Panc1 (cell line): ENCODE data around the gene STMN1. TPM values are rescaled to one million over a fixed set of nuclear protein-coding genes. Genes with fewer than 3 reads are reported as not detected.

Experiments
- ATAC-seq: fragments of 200-7000 bp; cut with Tn5 transposase; 2 replicates; pipeline ENCODE4 v1.9.1; 2020; ENCODE audit warnings: mild to moderate bottlenecking, moderate library complexity
- BruUV-seq: library from RNA; stranded (reverse); fragments of 400-500 nt; replicated peaks from 2 replicates; lab custom pipeline; 2021; lab: Mats Ljungman, UMichigan
- CTCF ChIA-PET: fragments of 300-600 bp; sonication (Branson Sonifier 250); formaldehyde crosslinking; loops from one replicate; lab custom pipeline; 2022; ENCODE audit warnings: antibody characterized with exemption; lab: Charles Lee
- POLR2A ChIA-PET: fragments of 300-600 bp; sonication (Branson Sonifier 250); formaldehyde crosslinking; loops from one replicate; lab custom pipeline; 2022; ENCODE audit warnings: antibody characterized with exemption; lab: Charles Lee
- DNase-seq: peaks from one replicate; pipeline ENCODE4 v3.0.0-alpha.2; 2010; ENCODE audit warnings: low read depth, low spot score
- H3K27ac ChIP-seq: 2 replicates; pipeline ENCODE4 v1.5.1; 2011; ENCODE audit warnings: mild to moderate bottlenecking, low read length, inconsistent platforms
- H3K27me3 ChIP-seq: fragments of 200-500 bp; sonication (Bioruptor generic); 2 replicates; pipeline ENCODE4 v1.6.0; 2014; ENCODE audit warnings: low read length, inconsistent platforms; ENCODE audit not compliant: control insufficient read depth, insufficient read depth
- H3K36me3 ChIP-seq: fragments of 200-500 bp; sonication (Bioruptor generic); 2 replicates; pipeline ENCODE4 v1.5.1; 2014; ENCODE audit warnings: inconsistent platforms, mild to moderate bottlenecking, low read length, moderate library complexity; ENCODE audit not compliant: control insufficient read depth, insufficient read depth
- H3K4me1 ChIP-seq: 2 replicates; pipeline ENCODE4 v1.5.1; 2011; ENCODE audit warnings: inconsistent platforms, mild to moderate bottlenecking, low read length, moderate library complexity; ENCODE audit not compliant: control insufficient read depth, insufficient read depth
- H3K4me3 ChIP-seq, 2 experiments: 2 replicates each; pipeline ENCODE4 v1.5.1; 2011 to 2012; ENCODE audit warnings: low read depth in 2 of 2, low read length in 2 of 2, mild to moderate bottlenecking in 2 of 2, inconsistent platforms in 1 of 2, moderate library complexity in 1 of 2
- H3K9me3 ChIP-seq: fragments of 200-500 bp; sonication (Bioruptor generic); 2 replicates; pipeline ENCODE4 v1.5.1; 2014; ENCODE audit warnings: low read depth, mild to moderate bottlenecking, inconsistent platforms, low read length, moderate library complexity; ENCODE audit not compliant: control insufficient read depth, insufficient read depth
- POLR2AphosphoS5 ChIP-seq: IDR thresholded peaks from 2 replicates; pipeline ENCODE4 v1.6.1; 2012; ENCODE audit warnings: mild to moderate bottlenecking, low read depth, low read length, moderate library complexity
- SIN3A ChIP-seq: IDR thresholded peaks from 2 replicates; pipeline ENCODE4 v1.6.1; 2012; ENCODE audit warnings: low read depth, mild to moderate bottlenecking, low read length, moderate library complexity, borderline replicate concordance; ENCODE audit not compliant: insufficient read depth
- TCF7L2 ChIP-seq: IDR thresholded peaks from 2 replicates; pipeline ENCODE4 v1.6.1; 2011; ENCODE audit warnings: mild to moderate bottlenecking, low read depth, low read length, inconsistent platforms
- in situ Hi-C: cut with HindIII; loops from 2 replicates; pipeline ENCODE4 v1.10.0; 2016; ENCODE audit warnings: low sequenced_read_pairs, low pct_unique_long_range_greater_than_20kb
- intact Hi-C: fragments of 100-400 bp; cut with micrococcal nuclease; formaldehyde crosslinking; loops from one replicate; pipeline ENCODE4 v1.10.0; 2022; ENCODE audit not compliant: unreplicated experiment
- total RNA-seq: library from RNA; stranded (reverse); gene quantifications from one replicate; pipeline ENCODE4 v1.2.1, GENCODE V29; 2021; ENCODE audit not compliant: unreplicated experiment
- TF ChIP-seq, protein P1 (sequence below): fragments of 450-650 bp; IDR thresholded peaks from 2 replicates; pipeline ENCODE4 v1.5.1; 2017; ENCODE audit warnings: mild to moderate bottlenecking
- TF ChIP-seq, protein P2 (sequence below), 2 experiments: IDR thresholded peaks; 2 replicates each; pipeline ENCODE4 v1.6.1; 2011 to 2012; ENCODE audit warnings: low read depth in 2 of 2, control low read depth in 1 of 2, low read length in 1 of 2, mild to moderate bottlenecking in 1 of 2, moderate library complexity in 1 of 2; ENCODE audit not compliant: insufficient read depth in 1 of 2

STMN1 gene
- total RNA-seq, 1 experiment from 2014 or later: 316 TPM

DNA sequence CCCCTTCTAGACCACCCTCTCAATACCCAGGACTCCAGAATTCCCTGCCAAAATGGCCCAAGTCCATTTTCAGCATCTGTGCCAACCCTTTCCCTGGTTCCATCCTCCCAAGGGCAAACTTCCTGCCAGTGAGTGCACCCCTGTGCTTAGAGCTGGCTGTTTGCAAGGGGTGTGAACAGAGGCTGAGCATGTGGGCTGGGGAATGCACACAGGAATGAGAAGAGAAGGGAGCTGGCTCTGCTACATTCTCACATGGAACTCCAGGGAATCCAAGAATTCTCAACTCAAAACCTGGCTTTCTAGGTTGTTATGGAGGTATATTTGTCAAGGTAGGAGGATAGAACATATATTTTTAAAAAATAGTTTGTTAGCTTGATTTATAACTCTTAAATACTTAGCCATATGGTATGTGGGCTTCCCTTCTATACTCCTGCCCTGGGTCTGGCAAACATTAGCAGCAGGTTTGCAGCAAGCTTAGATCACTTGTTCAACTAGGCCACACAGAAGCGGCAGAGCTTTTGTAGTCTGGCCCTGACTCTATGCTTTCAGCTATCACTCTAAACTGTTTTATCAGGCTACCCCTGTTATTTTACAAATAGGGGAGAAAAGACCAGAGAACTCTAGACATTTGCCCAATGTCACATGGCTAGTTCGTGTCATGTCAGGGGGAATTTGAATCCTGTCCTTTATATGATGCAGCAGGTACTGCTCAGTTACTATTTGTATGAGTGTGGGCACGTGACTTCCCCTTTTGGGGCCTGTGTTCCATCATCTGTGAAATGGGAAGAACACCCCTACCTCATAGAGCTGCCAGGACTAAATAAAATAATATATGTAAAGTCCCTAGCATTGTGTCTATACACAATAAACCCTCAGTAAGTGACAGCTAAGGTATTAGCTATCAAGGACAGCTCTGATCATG lies 8.1 kb upstream of the STMN1 start:
- Histone ChIP-seq H3K27me3 (no peaks in the 10 kb centered on the region), H3K4me1 (no peaks in the 10 kb centered on the region), H3K4me3 (no peak overlapping the region), H3K27ac (no peak overlapping the region), H3K9me3 (no peaks in the 10 kb centered on the region), H3K36me3 (no peaks in the 10 kb centered on the region)
- in situ Hi-C loops: no loop called here
- CTCF ChIA-PET: interaction anchor here (0.7 kb wide), 1 partner anchor 1408 kb away, joined by 7 read pairs; no protein-coding TSS in a partner anchor
- TF ChIP-seq TCF7L2 (no peak), SIN3A (no peak), POLR2AphosphoS5 (no peak)
- TF ChIP-seq, protein P1, sequence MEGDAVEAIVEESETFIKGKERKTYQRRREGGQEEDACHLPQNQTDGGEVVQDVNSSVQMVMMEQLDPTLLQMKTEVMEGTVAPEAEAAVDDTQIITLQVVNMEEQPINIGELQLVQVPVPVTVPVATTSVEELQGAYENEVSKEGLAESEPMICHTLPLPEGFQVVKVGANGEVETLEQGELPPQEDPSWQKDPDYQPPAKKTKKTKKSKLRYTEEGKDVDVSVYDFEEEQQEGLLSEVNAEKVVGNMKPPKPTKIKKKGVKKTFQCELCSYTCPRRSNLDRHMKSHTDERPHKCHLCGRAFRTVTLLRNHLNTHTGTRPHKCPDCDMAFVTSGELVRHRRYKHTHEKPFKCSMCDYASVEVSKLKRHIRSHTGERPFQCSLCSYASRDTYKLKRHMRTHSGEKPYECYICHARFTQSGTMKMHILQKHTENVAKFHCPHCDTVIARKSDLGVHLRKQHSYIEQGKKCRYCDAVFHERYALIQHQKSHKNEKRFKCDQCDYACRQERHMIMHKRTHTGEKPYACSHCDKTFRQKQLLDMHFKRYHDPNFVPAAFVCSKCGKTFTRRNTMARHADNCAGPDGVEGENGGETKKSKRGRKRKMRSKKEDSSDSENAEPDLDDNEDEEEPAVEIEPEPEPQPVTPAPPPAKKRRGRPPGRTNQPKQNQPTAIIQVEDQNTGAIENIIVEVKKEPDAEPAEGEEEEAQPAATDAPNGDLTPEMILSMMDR: no peak
- TF ChIP-seq, protein P2, sequence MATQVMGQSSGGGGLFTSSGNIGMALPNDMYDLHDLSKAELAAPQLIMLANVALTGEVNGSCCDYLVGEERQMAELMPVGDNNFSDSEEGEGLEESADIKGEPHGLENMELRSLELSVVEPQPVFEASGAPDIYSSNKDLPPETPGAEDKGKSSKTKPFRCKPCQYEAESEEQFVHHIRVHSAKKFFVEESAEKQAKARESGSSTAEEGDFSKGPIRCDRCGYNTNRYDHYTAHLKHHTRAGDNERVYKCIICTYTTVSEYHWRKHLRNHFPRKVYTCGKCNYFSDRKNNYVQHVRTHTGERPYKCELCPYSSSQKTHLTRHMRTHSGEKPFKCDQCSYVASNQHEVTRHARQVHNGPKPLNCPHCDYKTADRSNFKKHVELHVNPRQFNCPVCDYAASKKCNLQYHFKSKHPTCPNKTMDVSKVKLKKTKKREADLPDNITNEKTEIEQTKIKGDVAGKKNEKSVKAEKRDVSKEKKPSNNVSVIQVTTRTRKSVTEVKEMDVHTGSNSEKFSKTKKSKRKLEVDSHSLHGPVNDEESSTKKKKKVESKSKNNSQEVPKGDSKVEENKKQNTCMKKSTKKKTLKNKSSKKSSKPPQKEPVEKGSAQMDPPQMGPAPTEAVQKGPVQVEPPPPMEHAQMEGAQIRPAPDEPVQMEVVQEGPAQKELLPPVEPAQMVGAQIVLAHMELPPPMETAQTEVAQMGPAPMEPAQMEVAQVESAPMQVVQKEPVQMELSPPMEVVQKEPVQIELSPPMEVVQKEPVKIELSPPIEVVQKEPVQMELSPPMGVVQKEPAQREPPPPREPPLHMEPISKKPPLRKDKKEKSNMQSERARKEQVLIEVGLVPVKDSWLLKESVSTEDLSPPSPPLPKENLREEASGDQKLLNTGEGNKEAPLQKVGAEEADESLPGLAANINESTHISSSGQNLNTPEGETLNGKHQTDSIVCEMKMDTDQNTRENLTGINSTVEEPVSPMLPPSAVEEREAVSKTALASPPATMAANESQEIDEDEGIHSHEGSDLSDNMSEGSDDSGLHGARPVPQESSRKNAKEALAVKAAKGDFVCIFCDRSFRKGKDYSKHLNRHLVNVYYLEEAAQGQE (IDR thresholded peaks at IDR 0.05; ENCODE audit: insufficient read depth in 1 of 2, low read depth in 2 of 2, low read length in 1 of 2): no peak
- ATAC-seq (no peak), DNase-seq (no peak)
- intact Hi-C loops: no loop called here
- POLR2A ChIA-PET: interaction anchor here (0.6 kb wide), 1 partner anchor 11 kb away, joined by 6 read pairs; no protein-coding TSS in a partner anchor
- no TSS peak for BruUV-seq

DNA sequence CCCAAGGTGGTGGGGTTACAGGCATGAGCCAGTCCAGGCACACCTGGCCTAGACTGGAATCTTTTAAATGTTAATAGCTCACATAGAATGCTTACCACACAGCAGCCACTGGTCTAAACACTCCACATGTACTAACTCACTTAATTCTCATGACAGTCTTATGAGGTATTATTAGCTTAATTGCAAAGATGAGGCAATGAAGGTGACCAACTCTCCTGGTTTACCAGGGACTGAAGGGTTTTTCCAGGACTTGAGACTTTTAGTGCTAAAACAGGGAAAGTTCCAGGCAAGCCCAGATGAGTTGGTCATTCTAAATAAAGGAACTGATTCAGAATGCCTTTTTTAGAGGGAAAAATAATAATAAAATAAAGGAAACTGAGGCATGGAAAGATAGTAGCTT lies 7.0 kb upstream of the STMN1 start:
- Histone ChIP-seq H3K27me3 (no peaks in the 10 kb centered on the region), H3K9me3 (no peaks in the 10 kb centered on the region), H3K4me1 (no peaks in the 10 kb centered on the region), H3K4me3 (no peak overlapping the region), H3K27ac (no peak overlapping the region), H3K36me3 (no peaks in the 10 kb centered on the region)
- ChIA-PET CTCF (no interaction called here), POLR2A (no interaction called here)
- in situ Hi-C loops: no loop called here
- ATAC-seq (no peak), DNase-seq (no peak)
- no TSS peak for BruUV-seq
- intact Hi-C loops: no loop called here
- TF ChIP-seq, protein P2 (IDR thresholded peaks at IDR 0.05; ENCODE audit: insufficient read depth in 1 of 2, low read depth in 2 of 2, low read length in 1 of 2): no peak
- TF ChIP-seq TCF7L2 (no peak), SIN3A (no peak), POLR2AphosphoS5 (no peak)
- TF ChIP-seq, protein P1: no peak
